GM21825 (cell line): ENCODE results near the gene ATP9B.
A peak's percentile ranks its signal among the peaks of the same experiment; 100 is the strongest.
"Not testable (repeated sequence)": the region's sequence is repeated elsewhere in the genome, so short reads cannot be mapped to it uniquely, and the experiment has no call there.

Experiments
- ATAC-seq: cut with Tn5 transposase; IDR thresholded peaks from one replicate; pipeline ENCODE4 v1.9.1; 2021; ENCODE audit warnings: mild to moderate bottlenecking, moderate library complexity; ENCODE audit not compliant: unreplicated experiment

ATP9B gene

DNA sequence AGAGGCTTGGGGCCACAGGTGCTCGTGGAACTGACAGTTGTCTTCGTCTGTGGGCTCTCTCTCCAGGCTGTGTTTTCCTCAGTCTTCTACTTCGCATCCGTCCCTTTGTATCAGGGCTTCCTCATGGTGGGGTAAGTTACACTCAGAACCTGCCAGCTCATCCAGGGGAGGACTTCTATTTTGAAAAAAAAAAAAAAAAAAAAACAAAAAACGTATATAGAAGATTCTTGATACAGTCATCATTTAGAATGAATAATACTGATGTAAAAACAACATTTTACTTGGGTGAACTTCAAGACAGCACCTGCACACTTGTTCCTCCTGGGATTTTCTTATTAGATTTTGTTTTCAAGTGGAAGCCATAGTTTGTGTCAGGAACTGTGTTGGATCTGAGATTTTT, 278.9 kb downstream of the ATP9B start:
- ATAC-seq: no peak

DNA sequence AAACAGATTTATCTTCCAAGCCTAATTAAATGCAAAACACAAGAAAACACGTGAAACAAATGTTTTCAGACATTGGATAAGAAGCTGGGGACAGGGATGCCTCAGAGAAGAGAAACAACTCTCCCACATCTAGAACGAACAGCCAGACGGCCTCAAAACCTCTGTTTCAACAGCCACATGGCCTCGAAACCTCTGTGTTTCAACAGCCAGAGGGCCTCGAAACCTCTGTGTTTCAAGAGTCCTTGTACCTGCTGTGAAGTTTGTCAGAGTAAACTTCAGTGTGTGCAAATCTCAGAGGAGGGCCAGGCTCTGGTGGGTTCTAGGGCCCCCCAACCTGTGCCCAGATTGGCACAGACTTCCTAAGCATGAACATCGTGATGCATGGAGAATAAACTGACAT, 283.2 kb downstream of the ATP9B start:
- ATAC-seq: no peak

DNA sequence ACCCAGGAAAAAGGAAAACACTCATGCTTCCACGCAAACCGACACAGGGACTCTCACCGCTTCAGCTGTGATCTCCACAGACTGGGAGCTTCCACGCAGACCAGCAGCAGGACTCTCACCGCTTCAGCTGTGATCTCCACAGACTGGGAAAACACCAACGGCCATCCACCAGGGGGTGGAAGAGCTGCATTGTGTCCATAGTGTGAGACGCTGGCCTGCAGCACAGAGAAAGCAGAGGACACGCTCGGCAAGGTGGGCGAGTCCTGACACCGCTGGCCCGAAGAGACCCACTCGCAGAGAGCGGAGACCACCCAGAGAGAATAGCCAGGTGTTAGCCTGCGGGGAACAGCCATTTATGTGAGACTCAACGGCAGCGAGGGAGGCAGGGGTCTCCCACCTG, 284.1 kb downstream of the ATP9B start:
- no peak for ATAC-seq

DNA sequence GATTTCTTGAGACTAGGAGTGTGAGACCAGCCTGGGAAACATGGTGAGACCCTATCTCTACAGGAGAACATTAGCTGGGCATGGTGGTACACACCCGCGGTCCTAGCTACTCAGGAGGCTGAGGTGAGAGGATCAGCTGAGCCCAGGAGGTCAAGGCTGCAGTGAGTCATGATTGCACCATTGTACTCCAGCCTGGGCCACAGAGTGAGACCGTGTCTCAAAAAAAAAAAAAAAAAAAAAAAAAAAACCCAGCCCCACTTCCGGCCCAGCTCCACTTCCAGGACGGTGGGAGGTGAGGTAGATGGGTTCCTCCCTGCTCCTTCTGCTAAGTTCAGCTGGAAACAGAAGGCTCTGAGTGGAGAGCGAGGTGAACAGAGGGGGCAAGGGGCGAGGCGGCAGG, 285.2 kb downstream of the ATP9B start:
- ATAC-seq: no peak

DNA sequence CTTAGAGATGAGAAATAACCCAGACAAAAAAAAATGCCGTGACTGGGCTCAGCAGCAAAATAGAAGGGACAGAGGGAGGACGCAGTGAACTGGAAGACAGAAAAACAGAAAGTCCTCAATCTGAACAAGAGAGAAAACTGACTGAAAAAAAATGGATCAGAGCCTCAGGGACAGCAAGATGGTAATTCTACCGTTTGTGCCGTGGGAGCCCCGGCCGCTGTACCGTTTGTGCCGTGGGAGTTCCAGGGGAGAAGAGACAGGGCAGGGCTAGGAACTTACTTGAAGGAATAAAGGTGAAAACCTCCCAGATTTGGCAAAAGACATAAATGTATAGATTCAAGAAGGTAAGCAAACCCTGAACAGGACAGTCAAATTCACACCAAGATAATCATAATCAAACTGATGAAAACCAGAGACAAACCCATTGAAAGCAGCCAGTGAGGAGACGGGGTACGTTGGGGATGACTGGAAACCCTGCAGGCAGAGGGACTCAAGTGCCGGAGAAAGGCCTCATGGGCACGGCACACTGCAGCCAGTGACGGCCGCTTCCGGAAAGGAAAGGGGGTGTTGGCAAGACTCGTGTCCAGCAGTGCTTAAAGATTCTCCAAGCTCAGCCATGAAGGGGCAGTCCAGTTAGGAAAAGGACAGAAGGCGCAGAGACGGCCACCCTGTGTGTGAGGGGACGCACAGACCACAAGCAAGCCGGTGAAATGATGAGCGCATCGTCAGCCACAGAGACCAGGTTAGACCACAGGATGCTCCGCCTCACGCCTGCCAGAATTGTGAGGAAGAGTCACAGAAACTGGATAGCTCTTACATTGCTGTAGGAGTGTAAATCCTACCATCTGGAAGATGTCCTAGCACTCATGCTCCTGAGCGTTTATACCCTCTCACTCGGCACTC, 286.5 kb downstream of the ATP9B start:
- peak; percentile 59 for ATAC-seq

DNA sequence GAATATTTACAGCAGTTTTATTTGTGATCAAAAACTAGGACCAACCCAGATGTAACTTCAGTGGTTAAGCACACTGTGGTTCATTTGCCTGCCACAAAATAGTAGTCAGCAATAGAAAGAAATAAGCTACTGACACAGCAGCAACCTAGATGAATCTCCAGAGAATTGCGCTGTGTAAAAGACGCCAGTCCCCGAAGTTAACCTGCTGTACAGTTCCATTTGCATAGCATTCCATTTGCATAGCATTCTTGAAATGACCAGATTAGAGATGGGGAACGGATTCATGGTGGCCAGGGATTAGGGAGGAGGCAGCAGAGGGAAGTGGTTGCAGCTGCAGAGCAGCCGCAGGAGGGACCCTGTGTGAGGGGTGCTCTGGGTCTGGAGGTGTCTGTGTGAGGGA, 287.2 kb downstream of the ATP9B start:
- peak; percentile 84 for ATAC-seq

DNA sequence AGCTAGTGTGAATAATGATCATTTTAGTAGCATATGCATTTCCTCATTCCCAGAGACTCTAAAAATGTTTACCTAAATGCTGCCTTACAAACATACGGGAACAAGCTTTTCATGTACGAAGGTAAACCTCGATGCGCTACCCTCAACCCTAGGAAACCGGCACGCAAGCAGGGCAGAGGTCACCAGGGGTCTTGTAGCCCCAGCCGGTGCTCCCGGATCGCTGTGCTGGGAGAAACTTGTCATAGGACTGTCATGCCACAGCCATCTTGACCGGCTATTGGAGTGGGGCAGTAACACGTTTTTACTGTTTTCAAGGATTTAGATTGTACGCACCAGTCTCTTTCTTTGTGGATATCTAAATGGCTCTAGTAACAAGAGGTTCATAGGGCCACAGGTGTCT, 291.7 kb downstream of the ATP9B start:
- no peak for ATAC-seq

DNA sequence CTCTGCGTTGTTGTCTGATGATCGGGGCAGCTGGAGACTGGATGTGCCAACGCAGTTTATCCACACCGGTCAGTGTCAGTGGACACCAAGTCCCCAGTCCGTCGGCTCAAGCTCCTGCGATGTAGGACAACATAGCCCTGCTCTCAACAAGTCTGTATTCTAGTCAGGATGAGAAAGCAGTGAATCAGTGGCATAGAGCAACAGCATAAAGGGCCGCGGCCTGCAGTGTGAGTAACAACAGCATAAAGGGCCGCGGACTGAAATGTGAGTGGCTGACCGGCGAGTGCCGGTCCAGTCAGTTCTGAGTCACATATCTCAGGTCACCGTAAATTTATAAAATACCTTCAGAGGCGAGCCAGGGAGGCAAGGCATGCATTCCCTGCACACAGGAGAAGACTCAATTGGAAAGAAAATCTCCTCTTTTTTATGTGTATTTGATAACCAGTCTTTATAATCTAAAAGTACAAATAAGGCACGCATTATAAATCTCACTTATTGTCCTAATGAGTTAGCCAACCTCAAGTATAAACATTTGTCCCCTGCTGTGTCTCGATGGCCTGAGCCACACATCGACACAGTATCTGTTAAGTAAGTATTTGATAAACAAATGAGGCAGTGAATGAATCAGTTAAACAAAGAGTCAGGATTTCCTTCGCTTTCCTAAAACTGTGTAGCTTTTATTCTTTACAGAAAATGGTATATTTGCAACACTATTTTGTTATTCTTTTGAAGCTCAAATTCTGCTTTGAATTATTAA, 292.8 kb downstream of the ATP9B start:
- no peak for ATAC-seq

DNA sequence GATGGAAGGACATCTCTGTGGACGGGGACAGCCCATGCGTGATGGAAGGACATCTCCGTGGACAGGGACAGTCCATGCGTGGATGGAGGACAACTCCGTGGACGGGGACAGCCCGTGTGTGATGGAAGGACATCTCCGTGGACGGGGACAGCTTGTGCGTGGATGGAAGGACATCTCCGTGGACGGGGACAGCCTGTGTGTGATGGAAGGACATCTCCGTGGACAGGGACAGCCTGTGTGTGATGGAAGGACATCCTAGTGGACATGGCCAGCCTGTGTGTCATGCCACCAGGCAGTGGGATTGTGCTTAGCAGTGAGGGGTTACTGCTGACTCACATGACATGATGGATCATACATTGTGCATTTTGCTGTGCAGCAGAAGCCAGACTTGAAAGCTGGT, 296.5 kb downstream of the ATP9B start:
- no peak for ATAC-seq

DNA sequence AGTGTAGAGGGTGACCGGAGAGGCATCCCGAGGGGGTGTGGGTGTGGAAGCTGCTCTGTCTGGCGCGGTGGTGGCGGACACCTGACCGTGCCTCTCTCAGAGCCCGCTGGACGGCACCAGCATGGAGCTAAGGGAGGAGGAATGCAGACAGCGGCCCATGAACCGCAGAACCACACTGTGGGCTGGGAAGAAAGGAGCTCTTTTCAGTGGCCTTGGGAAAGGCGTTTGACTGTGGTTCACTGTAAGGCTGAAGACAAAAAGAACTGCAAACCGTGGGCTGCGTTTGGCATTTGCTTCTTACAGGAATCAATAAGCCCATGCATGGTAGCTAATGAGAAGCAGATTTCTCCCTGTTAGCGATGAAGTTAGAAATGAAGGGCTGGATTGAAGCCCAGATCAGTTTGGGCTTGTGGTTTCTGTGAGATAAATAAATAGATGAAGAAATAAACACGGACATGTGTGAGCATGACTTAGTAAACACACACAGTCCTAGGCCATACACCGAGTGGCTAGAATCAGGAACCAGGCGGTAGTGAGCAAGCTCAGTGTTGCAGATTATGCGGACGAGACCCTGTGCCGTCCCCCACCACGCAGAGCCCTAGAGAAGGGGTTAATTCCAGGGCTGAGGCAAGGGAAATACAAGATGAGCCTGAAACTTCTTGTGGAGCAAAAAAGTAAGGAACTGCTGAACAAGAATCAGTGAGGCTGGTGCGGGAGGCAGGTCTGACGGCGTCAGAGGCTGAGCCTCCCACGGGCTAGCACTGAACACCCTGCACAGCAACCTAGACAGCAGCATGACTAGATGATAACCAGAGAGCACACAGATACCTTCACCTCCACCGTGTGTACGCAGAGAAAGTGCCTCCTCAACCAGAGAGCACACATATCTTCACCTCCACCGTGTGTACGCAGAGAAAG, 297.2 kb downstream of the ATP9B start:
- ATAC-seq: no peak

DNA sequence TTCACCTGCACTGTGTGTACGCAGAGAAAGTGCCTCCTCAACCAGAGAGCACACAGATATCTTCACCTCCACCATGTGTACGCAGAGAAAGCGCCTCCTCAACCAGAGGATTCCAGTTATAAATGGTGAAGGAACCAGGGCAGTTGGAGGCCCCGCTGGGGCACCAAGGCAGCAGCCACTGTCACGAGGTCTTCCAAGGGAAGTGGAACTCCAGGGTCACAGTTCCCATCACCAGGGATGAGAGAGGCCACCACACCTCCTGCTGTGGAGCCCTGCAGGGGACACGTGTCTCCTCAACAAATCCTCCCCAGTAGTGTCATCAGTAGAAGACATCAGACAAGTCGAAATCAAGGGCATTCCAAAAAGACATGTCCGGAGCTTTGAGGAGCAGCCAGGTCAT, 298.3 kb downstream of the ATP9B start:
- ATAC-seq: no peak

DNA sequence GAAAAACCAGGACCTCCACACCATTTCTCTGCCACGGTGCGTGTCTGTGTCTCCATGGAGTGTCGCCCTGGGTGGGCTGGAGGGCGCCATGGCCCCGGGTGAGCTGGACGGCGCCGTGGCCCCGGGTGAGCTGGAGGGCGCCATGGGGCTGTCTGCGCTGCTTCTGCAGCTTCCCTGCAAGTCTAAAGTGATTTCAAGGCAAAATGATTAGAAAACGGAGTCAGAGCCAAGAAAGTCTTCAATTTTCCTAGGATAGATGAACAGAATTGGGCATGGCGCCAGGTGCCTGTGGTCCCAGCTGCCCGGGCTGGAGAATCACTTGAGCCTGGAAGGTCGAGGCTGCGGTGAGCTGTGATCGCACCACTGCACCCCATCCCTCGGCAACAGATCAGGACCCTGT, 298.8 kb downstream of the ATP9B start:
- no peak for ATAC-seq

DNA sequence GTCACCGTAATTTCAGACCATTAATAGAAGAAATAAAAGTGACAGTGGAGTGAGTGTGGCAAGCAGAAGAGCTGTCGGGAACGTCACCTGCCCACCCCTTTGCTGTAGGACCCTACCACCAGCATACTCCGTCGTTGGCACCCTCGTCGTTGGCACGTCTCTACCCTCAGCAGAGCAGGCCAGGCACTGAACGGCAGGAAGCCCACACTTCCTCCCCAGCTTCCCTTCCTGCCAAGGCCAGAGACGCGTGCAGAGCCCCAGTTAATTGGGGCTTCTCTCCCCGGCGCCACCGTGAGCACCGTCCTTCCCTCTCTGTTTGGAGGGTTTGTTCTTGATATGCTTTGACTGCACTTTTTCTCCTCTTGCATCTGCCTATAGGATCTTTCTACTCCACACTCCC, 299.5 kb downstream of the ATP9B start:
- ATAC-seq: no peak

DNA sequence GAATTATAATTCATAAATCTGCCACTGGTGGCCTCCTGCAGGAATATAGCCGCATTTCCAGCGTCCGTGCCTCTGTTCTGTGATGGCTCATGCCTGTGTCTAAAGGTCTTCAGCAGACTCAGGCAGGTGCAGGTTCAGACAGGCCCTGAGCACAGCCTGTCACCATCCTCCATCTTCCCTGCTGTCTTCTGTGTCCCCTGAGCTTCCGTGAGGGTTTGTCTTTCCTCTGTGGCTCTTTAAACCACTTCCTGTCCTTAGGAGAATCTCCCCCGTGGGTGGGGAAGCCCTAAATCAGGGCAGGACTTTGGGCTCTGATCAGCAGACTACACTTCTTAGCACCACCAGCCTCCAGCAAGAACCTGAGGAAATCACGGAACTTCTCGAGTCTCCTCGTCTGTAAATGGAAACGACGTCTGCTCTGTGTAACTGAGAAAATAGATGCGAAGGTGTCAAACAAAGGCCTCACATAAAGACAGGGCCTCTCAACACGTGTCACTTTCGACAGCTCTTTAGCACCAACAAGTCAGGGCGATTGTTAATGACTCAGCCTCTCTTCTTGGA, 302.4 kb downstream of the ATP9B start:
- no peak for ATAC-seq

DNA sequence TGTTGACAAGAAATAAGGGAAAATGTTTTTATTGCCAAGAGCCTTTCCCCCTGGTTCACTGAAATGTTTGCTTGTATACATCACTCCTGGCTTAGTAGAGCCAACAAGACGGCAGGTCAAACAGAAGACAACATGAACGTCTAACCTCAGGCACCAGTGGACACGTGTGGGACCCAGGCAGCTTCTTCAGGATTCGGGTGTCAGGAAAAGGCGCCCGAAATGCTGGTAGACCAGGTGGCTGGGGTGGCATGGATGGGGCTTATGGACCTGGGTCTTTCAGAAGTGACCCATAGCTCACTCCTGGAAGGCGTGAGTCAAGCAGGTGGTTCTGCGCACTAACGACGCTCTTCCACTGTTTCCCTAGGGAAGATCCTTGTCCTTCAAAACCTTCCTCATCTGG, 303.3 kb downstream of the ATP9B start:
- no peak for ATAC-seq

DNA sequence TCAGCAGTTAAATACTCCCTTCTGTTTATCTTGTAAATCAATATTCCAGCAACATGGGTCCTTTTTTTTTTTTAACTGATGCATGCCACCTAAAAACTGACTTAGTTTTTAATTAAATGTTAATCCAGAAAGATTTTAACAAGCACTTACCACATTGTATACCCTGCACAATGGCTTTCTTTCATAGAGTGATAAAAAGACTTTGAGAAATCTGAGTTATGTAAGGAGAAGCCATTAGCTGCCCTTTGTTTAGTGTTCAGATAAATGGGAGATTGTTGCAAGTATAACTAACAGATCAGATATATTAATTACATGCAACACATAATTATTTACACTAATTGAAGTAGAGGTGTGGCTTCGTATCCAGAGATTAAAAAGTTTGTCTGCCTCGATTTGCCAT, 303.8 kb downstream of the ATP9B start:
- no peak for ATAC-seq

DNA sequence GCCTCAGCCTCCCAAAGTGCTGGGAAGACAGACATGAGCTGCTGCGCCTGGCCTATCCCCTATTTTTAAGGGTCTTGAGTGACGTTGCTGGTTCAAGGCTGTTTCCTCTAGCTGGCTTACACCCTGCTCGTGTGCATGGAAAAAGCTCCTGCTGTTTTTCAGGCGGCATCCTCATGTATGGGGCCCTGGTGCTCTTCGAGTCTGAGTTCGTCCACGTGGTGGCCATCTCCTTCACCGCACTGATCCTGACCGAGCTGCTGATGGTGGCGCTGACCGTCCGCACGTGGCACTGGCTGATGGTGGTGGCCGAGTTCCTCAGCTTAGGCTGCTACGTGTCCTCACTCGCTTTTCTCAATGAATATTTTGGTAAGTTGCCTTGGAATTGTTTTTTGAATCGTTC, 304.5 kb downstream of the ATP9B start:
- ATAC-seq: no peak

DNA sequence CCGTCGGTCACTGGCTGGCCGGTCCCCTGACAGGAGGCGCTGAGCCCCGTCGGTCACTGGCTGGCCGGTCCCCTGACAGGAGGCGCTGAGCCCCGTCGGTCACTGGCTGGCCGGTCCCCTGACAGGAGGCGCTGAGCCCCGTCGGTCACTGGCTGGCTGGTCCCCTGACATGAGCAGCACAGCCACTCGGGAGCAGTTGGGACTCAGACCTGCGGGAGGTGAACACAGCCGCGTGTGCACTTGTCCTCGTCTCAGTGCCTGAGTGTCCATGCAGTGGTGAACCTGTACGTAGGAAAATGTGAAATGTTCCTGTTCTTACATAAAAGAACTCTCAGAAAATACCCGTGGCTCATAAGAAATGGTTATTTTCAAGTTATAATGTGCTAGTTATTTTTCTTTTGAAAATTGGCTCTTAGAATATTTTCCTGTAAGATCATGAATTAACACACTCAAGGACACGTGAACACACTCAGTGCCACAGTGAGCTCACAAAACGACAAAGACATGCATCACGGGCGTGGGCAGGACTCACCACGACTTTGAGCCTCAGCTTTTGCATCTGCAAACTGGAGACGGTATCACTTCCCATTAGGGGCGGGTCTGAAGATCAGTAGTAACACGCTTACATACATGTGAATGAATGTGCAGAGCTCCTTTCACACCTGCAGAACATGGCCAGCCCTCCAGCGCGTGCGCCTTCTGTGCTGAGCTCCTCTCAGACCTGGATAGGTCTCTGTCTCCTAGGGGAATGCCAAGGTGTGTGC, 305.4 kb downstream of the ATP9B start:
- ATAC-seq: peak; percentile 76

DNA sequence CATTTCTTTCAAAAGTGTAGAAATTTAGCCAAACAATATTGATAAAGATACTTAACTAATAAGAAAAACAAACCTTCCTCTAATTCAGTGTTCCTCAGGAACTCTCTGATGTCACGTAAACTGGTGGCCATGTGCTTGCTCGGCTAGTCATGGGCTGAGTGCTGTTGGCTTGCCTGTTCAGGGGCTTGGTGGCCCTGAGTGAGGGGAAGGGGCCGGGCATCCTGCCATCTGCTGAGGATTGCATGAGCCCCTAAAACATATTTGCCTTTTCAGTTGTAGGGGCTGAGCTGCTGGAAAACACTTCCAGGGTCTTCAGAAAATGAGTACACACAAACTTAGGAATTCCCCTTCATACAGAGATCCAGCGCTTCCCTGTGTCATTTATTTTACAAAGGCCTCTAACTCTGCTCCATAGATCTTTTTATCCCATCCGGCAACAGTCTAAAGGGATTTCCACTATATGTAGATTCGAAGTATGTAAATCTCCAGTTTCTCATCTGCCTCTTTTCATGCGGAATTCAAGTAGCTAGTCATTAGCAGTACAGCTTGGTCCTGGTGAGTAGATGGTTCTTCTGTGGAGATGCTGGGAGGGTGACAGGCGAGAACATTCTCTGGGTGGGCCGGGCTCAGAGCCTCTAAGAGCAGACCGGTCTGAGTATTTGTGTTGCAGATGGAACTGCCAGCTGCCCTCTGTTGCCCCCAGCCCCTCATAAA, 306.4 kb downstream of the ATP9B start:
- ATAC-seq: no peak

DNA sequence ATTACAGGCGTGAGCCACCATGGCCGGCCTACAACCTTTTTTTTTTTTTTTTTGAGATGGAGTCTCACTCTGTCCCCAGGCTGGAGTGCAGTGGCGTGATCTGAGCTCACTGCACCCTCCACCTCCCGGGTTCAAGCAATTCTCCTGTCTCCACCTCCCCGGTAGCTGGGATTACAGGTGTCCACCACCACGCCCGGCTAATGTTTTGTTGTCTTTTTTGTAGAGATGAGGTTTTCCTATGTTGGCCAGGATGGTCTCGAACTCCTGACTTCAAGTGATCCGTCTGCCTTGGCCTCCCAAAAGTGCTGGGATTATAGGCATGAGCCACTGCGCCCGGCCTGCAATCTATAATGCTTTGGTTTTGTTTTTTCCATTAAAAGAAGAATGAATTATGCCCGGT, 307.5 kb downstream of the ATP9B start:
- ATAC-seq: not testable (repeated sequence)
